ENCODE results near the gene USP43.

The USP43 gene

DNA sequence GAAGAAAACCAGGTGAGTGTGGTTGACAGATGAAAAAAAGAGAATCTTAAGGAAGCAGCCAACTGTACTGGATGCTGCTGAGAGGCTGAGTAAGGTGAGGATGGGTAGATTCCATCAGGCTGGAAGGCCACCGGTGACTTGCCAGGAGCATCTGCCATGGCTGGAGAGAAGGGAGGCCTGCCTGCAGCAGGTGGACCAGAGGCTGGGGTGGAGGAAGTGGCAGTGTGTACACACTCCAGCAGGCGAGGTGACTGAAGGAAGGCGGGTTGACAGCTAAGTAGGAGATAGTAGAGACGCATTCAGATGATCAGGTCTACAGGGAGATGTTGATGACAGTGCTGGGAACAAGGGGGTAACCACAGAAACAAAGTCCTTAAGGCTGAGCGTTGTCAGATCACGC is 69.5 kb downstream of the USP43 start:
- no peak for DNase-seq

DNA sequence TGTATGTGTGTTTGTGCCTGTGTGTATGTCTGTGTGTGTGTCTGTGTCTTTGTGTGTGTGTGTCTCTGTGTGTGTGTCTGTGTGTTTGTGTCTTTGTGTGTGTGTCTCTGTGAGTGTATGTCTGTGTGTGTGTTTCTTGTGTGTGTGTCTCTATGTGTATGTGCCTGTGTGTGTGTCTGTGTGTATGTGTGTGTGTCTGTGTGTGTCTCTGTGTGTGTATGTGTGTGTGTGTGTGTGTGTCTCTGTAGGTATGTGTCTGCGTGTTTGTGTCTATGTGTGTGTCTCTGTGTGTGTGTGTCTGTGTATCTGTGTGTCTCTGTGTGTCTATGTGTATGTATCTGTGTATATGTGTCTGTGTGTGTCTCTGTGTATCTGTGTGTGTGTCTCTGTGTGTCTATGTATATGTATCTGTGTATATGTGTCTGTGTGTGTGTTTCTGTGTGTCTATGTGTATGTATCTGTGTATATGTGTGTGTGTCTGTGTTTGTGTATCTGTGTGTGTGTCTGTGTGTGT is 70.2 kb downstream of the USP43 start:
- DNase-seq, result no peak

DNA sequence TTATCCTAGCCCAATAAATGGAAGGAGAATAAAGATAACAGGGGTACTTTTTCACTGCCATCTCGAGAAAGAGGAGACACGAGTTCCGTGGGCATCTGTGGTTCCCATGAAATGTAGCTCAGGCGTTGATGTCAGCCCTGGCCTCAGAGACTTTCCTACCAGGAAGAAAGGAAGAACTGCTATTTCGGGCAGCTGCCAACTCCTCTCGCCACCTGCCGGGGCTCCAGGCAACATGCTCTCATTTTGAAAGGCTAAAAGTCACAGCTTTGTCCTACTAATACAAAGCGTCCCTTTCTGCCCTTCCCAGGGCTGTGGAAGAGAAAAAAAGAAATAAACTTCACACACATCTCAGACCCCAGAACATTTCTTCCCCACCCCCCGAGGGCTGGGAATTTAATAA is 80.3 kb downstream of the USP43 start:
- no peak for DNase-seq

DNA sequence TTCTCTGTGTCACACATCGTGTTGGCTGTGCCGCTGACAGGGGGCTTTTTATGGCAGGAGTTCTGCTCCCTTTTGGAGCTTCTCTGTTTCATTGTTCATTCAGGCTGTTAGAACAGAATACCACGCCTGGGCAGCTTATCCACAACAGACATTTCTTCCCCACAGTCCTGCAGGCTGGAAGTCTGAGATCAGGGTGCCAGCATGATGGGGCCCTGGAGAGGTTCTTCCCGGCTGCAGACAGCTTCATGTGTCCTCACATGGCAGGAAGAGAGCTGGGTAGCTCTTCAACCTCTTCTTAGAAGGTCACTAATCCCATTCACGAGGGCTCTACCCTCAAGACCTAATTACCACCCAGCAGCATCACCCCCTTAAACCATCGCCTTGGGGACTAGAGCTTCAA is 81.0 kb downstream of the USP43 start:
- no peak for DNase-seq

DNA sequence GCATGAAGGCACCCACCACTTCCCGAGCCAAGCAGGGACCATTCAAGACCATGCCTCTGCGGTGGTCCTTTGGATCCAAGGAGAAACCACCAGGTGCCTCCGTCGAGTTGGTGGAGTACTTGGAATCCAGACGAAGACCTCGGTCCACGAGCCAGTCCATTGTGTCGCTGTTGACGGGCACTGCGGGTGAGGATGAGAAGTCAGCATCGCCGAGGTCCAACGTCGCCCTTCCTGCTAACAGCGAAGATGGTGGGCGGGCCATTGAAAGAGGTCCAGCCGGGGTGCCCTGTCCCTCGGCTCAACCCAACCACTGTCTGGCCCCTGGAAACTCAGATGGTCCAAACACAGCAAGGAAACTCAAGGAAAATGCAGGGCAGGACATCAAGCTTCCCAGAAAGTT is 82.7 kb downstream of the USP43 start:
- no peak for DNase-seq

DNA sequence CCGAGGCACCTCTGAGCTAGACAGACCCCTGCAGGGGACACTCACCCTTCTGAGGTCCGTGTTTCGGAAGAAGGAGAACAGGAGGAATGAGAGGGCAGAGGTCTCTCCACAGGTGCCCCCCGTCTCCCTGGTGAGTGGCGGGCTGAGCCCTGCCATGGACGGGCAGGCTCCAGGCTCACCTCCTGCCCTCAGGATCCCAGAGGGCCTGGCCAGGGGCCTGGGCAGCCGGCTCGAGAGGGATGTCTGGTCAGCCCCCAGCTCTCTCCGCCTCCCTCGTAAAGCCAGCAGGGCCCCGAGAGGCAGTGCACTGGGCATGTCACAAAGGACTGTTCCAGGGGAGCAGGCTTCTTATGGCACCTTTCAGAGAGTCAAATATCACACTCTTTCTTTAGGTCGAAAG is 83.2 kb downstream of the USP43 start:
- DNase-seq, result no peak

DNA sequence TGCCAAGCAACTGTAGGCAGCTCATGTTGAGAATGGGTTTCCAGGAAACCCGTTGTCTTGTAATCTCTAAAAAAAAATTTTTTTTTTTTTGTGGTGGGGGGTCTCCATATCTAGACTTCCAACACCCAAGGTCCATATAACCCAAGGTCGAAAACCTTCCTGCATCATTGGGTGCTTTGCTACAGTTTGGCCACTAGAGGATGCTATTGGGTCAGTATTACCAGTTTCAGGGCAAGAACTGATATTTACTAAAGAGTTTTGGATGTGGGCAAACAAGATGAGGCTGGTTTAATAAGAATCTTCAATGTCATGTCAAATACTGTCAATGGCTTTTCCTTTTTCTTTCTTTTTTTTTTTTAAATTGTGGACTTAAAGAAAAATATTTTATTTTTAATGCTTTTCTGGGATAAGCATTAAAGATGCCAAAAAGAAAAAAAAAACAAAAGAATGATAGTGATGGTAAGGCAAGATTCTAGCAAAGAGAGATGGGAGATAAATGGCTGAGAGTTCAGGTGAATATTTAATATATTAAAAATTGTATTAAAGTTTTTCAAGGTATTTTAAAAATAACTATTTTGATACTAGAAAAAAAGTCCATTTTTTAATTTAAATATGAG is 83.8 kb downstream of the USP43 start:
- DNase-seq, result peak; percentile 28

DNA sequence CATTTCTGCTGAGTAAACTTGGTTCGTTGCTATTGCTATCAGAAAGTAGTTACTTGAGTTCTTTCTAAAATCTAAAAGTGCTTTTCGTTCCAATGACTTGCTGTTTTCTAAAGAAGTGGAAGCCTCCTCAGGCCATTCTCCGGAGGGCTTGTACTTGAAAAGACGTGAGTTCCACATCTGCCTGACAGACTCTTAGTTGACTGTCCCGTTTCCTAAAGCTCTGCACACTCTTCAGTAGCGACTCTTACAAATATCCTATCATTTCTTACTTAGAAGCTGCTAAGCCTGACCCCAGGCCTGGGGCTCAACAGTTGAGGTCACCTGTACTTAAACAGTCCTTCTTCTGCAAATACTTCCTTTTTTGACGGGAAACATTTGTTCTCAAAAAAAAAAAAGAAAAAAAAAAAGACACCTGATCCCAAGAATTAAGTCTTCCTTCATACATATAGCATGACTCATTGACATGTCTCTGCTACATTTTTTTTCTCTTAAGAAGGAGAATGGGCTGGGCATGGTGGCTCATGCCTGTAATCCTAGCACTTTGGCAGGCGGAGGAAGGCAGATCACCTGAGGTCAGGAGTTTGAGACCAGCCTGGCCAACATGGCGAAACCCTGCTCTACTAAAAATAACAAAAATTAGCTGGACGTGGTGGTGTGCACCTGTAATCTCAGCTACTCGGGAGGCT is 84.6 kb downstream of the USP43 start:
- no peak for DNase-seq

DNA sequence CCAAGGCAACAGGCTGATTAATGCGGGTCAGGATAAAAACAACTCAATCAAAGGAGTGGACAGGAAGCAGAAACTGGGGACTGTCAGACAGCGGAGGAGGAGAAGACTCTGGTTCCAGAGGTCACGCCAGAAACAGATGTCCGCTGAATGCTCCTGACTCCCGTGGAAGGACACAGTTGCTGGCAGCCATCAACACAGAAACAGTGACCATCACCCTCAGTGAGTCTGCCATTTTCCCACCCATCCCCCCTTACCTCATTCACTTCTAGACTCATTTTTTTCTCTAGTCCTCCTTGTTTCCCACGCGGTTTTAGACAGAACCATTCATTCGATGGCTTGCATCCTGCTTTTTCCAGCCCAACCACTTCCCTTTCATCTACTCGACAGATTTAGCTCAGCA is 105.2 kb downstream of the USP43 start:
- DNase-seq, result no peak

DNA sequence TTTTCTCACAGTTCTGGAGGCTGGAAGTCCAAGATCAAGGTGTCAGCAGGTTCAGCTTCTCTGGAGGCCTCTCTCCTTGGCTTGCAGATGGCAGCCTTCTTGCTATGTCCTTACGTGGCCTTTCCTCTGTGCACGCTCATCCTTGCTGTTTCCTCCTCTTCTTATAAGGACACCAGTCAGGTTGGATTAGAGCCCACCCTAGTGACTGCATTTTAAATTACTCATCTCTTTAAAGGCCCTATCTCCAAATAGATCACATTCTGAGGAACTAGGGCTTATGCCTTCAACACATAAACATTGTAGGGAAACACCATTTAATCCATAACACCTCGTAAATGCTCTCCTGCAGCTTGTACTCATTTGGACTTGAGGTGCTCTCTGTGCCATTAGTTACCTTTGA is 109.8 kb downstream of the USP43 start:
- no peak for DNase-seq

DNA sequence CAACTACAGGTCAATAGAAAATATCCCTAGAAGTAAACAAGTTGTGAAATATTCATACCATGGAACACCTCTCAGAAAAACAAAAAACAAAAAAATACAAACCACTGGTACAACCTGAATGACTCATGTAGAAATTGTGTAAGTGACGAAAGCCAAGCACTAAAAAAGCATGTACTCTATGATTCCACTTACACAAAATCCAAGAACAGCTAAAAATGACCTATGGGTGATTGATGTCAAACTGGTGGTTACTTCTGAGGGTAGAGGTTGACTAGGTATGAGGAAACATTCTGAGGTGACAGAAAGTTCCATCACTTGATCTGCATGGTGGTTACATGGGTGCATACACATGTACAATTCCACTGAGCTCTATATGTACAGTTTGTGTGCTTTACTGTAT is 114.9 kb downstream of the USP43 start:
- DNase-seq, result no peak

DNA sequence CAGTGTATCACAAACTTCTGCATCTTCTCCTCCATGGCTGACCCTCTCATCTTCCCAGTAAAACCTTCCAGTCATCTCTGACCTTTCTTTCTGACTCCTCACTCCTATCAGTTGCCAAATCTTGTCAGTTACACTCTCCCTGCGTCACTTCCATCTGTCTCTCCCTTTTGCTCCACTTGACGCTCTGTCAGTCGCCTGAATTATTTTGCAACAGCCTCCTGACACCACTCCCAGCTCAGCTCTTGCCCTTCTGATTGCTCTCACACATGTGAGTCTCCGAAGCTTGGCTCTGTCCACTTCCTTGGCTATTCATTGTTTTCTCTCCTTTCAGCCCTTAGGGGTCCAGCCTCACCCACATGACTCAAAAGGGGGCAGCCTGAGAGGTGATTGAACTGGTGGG is 118.3 kb downstream of the USP43 start:
- DNase-seq, result no peak

DNA sequence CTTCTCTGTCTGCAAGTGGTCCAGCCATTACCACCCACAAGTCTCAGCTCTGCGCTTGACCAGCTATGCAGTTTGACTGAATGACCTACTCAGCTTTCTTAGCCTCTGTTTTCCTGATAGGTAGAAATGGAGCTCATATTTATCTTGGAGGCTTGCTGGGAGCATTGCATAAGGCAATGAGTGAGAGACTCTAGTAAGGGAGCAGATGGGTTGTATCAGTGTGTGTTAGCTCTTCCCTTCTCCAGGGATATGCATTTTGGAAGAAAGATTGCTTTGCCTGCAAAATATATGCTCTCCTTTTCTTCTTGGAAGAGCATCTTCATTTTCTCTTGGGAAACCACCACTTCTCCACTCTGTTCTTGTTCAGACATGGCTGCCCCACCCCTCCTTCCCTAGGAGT is 120.0 kb downstream of the USP43 start:
- no peak for DNase-seq

DNA sequence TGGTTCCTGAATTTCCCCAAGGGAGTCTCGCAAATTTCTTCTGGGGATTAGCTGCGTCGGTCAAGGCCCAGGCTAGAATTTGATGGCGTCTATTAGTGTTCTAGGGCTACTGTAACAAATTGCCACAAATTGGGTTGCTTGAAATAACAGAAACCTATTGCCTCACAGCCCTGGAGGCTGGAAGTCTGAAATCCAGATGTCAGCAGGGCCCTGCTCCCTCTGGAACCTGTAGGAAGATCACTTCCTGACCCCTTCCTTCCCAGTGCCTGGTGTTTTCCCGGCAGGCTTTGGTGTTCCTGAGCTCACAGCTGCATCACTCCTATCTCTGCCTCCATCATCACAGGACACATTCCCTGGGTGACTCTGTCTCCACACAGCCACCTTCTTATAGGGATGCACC is 121.7 kb downstream of the USP43 start:
- DNase-seq, result no peak

DNA sequence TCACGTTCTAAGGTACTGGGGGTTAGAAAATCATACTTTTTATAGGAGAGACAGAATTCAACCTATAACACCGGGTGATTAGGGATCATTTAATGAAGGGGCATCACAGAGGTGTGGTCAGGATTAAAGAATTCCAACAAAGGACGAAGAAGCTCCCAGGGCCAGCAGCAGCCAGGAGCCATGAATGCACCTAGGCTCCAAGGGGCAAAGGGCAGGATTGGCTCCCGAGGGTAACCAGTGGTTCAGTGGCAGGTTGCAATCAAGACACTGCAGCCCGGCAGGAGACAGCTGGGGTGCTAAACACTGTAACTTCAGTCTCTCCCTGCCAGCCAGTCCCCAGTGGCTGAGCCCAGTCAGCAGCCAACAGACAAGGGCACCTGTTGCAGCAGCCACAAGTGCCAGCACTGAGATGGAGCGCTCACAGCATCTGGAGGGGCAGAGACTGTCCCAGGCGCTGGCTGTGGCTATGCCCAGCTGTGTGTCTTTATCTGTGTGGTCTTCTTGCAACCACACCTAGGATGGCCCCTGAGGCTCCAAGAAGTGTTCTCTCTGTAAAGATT is 122.2 kb downstream of the USP43 start:
- no peak for DNase-seq

DNA sequence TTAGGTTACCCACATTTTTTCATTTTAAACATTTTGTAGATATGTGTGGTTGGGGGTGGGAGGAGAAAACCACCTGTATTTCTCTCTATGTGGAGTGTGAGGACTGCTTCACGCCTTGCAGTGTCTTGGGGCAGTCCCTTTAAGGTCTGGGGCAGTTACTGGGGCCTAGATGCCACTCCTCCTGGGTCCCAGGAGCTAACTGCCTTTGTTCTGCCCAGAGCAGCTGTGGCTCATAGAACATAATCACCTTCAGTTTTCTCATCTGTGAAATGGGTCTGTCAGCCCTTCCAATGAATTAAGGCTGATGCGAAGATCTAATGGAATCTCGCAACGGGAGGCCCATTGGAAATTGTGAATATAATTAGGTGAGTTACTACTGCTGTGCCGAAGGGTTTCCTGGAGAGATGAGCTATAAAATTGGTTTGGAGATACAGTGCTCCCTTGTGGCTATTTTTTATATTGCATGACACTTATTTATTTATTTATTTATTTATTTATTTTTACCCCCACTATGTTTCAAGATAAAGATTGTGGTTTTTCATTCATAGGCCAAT is 123.1 kb downstream of the USP43 start:
- DNase-seq, result peak; percentile 8

DNA sequence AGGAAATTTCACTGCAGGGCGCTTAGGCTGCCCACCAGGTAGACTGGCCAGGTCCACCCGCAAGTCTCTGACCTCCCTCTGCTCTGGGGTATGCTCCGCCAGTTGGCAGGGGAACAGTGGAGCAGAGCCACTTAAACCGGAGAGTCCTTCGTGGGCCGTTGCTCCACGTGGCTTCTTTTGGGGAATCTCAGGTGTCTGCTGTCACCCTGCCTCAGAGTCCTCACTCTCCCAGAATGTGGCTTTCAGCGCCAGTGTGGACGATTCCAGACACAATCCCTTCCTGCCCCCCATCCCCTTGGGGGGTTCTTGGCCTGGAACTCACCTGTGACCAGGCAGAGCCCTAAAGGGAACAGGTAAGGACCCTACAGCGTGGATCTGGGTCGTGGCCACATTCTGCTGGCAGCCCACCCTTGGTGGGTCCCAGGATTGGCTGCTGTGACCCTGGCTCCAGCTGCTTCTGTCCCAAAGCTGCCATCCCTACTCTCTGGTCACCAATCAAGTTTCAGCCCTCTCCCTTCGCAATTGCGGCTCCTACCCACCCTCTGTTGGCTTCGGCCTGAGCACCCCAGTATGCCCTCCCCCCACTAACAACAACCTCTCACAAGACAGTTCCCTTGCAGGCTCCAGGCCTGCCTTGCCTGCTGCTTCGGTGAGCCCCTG is 123.8 kb downstream of the USP43 start:
- no peak for DNase-seq

DNA sequence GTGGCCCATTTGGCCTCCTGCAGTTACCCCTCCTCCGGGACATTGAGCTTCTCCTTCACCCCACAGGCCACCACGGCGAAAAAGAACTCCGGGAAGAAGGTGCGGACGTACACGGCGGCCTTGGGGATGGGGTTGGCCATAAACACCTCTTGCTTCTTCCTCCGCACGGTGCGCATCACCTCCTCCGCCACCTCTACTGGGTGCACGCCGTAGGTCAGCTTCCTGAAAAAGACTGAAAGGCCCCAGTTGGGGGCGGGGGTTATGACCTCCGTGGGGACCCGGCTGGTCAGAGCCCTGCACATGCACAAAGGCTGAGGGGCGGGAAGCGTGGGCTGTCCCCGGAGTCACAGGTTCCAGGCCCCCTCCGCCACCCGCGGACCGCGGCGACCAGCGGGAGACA is 126.1 kb downstream of the USP43 start:
- DNase-seq, result no peak

DNA sequence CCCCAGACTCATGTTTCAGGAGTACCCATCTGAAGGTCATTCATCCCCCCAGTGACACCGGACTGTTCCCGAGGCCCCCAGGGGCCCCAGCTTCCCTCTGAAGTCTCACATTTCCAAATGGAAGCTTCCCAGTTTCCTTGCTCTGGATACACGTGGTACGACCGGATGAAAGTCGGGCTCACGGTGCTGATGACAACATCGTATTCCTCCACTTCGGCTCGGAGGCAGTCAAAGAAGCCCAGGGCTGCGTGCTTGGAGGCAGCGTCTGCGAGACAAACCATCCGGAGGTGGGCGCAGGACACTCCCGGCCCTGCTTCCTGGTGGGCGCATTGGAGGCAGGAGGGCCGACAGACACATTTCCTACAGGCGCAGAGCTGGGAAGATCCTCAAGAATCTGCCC is 127.3 kb downstream of the USP43 start:
- no peak for DNase-seq

DNA sequence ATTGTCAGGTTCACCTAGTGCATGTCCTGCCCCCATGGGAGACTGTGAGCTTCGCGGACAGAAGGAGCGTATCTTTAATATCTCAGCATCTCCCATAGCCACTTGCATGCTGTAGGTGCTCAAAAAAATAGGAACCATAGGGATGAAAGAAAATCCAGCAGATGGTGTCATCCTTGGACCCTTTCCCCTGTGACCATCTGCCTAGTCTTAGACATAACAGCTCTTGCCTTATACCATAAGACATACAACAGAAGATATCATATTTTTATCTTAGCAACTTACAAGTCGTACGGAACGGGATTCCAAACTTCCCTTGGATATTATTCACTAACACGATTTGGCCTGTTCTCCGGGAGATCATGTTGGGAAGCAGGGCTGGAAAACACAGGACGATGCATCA is 131.6 kb downstream of the USP43 start:
- no peak for DNase-seq

All from NCI-H2227 treated with DMSO at 0.1 percent for 48 hours (cell line).